DMS79 (cell line): ENCODE measurements around the gene ADAM22.

Source experiments
- DNase-seq: peaks from one replicate; lab custom pipeline; 2025; lab: John Stamatoyannopoulos, UW

Gene ADAM22

GRCh38 chr7:88041583-88041982 lies 107.5 kb downstream of the ADAM22 start:
- no peak for DNase-seq

GRCh38 chr7:88042157-88042556 lies 108.1 kb downstream of the ADAM22 start:
- no peak for DNase-seq

GRCh38 chr7:88042803-88043202 lies 108.8 kb downstream of the ADAM22 start:
- DNase-seq = no peak

- DNase-seq = no peak
Measured at GRCh38 chr7:88044069-88044468, 110.0 kb downstream of the ADAM22 start.

GRCh38 chr7:88046839-88047573 lies 113.0 kb downstream of the ADAM22 start:
- no peak for DNase-seq

- no peak for DNase-seq
Measured at GRCh38 chr7:88057655-88058054, 123.6 kb downstream of the ADAM22 start.

- no peak for DNase-seq
Measured at GRCh38 chr7:88062238-88062637, 128.2 kb downstream of the ADAM22 start.

- no peak for DNase-seq
Measured at GRCh38 chr7:88069093-88069492, 135.0 kb downstream of the ADAM22 start.

- no peak for DNase-seq
Measured at GRCh38 chr7:88071994-88072714, 138.1 kb downstream of the ADAM22 start.

- no peak for DNase-seq
Measured at GRCh38 chr7:88072715-88073055, 138.6 kb downstream of the ADAM22 start.

- no peak for DNase-seq
Measured at GRCh38 chr7:88073626-88074025, 139.6 kb downstream of the ADAM22 start.

GRCh38 chr7:88075216-88075615 lies 141.2 kb downstream of the ADAM22 start:
- no peak for DNase-seq

- no peak for DNase-seq
Measured at GRCh38 chr7:88083883-88084282, 149.8 kb downstream of the ADAM22 start.

GRCh38 chr7:88089561-88089960 lies 155.5 kb downstream of the ADAM22 start:
- DNase-seq = no peak

- no peak for DNase-seq
Measured at GRCh38 chr7:88090240-88090639, 156.2 kb downstream of the ADAM22 start.

GRCh38 chr7:88090671-88091070 lies 156.6 kb downstream of the ADAM22 start:
- no peak for DNase-seq

GRCh38 chr7:88091988-88092675 lies 158.1 kb downstream of the ADAM22 start:
- no peak for DNase-seq

GRCh38 chr7:88092676-88092999 lies 158.6 kb downstream of the ADAM22 start:
- DNase-seq = no peak

- no peak for DNase-seq
Measured at GRCh38 chr7:88101769-88102168, 167.7 kb downstream of the ADAM22 start.

GRCh38 chr7:88102675-88103074 lies 168.6 kb downstream of the ADAM22 start:
- no peak for DNase-seq

GRCh38 chr7:88104732-88105131 lies 170.7 kb downstream of the ADAM22 start:
- DNase-seq = no peak

- no peak for DNase-seq
Measured at GRCh38 chr7:88105231-88105630, 171.2 kb downstream of the ADAM22 start.

- DNase-seq = no peak
Measured at GRCh38 chr7:88106434-88106833, 172.4 kb downstream of the ADAM22 start.
